ENCODE results near the gene HPCAL4.

HPCAL4 gene

DNA sequence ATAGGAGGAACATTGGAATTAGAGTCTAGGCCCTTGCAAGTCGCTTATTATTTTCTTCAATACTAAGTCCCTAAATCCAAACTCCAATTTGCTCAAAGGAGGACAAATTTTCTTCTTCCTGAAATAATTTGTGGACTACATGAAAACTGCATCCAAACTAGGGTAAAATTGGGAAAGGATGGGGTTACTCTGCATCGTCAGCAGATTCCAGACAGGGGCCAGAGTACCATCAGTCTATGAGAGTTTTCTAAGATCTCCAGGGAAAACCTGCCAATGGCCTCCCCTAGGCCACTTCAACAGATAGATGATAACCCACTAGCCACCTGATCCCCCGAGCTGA is 52.3 kb downstream of the HPCAL4 start:
- Histone ChIP-seq H3K9ac (ENCODE audit: low read length) (no peak overlapping the region), H2AFZ (ENCODE audit: low read depth, low read length) (no peak overlapping the region), H2AK5ac (ENCODE audit: low read length, severe bottlenecking) (no peak overlapping the region), H4K8ac (ENCODE audit: low read length) (no peak overlapping the region), H3K4me3 (ENCODE audit: insufficient read depth in 1 of 2, low read depth in 1 of 2, low read length in 2 of 2) (no peak overlapping the region), H3K27ac (ENCODE audit: low read length, poor library complexity, severe bottlenecking) (no peak overlapping the region), H3K14ac (ENCODE audit: low read length in 2 of 2) (no peak overlapping the region), H3K18ac (ENCODE audit: low read depth in 1 of 2, low read length in 2 of 2) (peak overlapping the region in 1 of 2 experiments; percentile 89), H3K23ac (ENCODE audit: low read length in 2 of 2) (peak overlapping the region in 1 of 2 experiments; percentile 20), H3K27me3 (ENCODE audit: control insufficient read depth in 1 of 2, insufficient read depth in 1 of 2, low read length in 2 of 2) (peaks cover 70 to 74% of the 10 kb centered on the region in 2 experiments), H2BK15ac (ENCODE audit: low read depth, poor library complexity, severe bottlenecking) (peak overlapping the region; percentile 36), H3K4me1 (ENCODE audit: control insufficient read depth, insufficient read depth, low read depth, low read length) (peaks cover 3% of the 10 kb centered on the region), H3K36me3 (ENCODE audit: control insufficient read depth in 1 of 2, insufficient read depth in 2 of 2, low read depth in 1 of 2, low read length in 2 of 2) (peaks cover 0 to 2% of the 10 kb centered on the region in 2 experiments), H3K4me2 (ENCODE audit: low read length, poor library complexity, severe bottlenecking) (no peak overlapping the region), H2BK12ac (ENCODE audit: low read length in 2 of 2) (no peak overlapping the region), H3K79me1 (replicated peaks; ENCODE audit: low read length, poor library complexity, severe bottlenecking) (no peaks in the 10 kb centered on the region), H2BK120ac (ENCODE audit: low read depth, low read length) (no peak overlapping the region), H3K9me3 (ENCODE audit: control insufficient read depth, low read length) (no peaks in the 10 kb centered on the region), H2BK5ac (ENCODE audit: low read depth, low read length, poor library complexity, severe bottlenecking) (no peak overlapping the region), H4K91ac (ENCODE audit: low read length) (no peak overlapping the region), H3K4ac (ENCODE audit: low read depth in 1 of 2, low read length in 2 of 2) (peak overlapping the region in 1 of 2 experiments; percentile 18)
- DNase-seq: no peak
- WGBS: 72% methylated on average over 3 of the region's 3 CpGs

DNA sequence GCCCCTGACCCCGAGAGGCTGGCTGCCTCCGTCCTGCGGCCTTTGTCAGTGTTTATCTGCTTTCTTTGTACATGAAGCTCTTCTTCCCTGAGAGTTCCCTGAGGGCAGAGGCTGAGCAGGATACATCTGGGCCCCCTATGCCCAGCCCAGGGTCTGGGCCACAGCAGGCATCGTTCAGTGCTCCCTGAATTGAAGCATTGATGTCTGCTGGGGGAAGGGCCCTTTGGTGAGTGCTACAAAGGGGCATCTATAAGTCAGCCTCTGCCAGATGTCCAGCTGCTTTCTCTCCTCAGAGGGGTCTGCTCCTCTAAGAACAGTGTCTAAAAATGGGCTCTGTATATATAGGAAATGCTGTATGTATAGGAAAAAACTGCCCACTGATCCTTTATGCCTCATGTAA is 53.9 kb downstream of the HPCAL4 start:
- H3K27ac ChIP-seq (ENCODE audit: low read length, poor library complexity, severe bottlenecking): no peak overlapping the region
- no peak overlapping the region for H2BK15ac ChIP-seq (ENCODE audit: low read depth, poor library complexity, severe bottlenecking)
- H3K9ac ChIP-seq (ENCODE audit: low read length): no peak overlapping the region
- H4K8ac ChIP-seq (ENCODE audit: low read length): no peak overlapping the region
- H3K4me3 ChIP-seq (ENCODE audit: insufficient read depth in 1 of 2, low read depth in 1 of 2, low read length in 2 of 2): no peak overlapping the region
- peaks cover 8% of the 10 kb centered on the region for H3K4me1 ChIP-seq (ENCODE audit: control insufficient read depth, insufficient read depth, low read depth, low read length)
- no peak overlapping the region for H3K23ac ChIP-seq (ENCODE audit: low read length in 2 of 2)
- H3K27me3 ChIP-seq (ENCODE audit: control insufficient read depth in 1 of 2, insufficient read depth in 1 of 2, low read length in 2 of 2): peaks cover 79 to 82% of the 10 kb centered on the region in 2 experiments
- H3K36me3 ChIP-seq (ENCODE audit: control insufficient read depth in 1 of 2, insufficient read depth in 2 of 2, low read depth in 1 of 2, low read length in 2 of 2): peaks cover 0 to 2% of the 10 kb centered on the region in 2 experiments
- DNase-seq: no peak
- H3K79me1 ChIP-seq (replicated peaks; ENCODE audit: low read length, poor library complexity, severe bottlenecking): no peaks in the 10 kb centered on the region
- H4K91ac ChIP-seq (ENCODE audit: low read length): no peak overlapping the region
- no peak overlapping the region for H2BK5ac ChIP-seq (ENCODE audit: low read depth, low read length, poor library complexity, severe bottlenecking)
- no peak overlapping the region for H2BK12ac ChIP-seq (ENCODE audit: low read length in 2 of 2)
- no peaks in the 10 kb centered on the region for H3K9me3 ChIP-seq (ENCODE audit: control insufficient read depth, low read length)
- no peak overlapping the region for H2AK5ac ChIP-seq (ENCODE audit: low read length, severe bottlenecking)
- no peak overlapping the region for H3K18ac ChIP-seq (ENCODE audit: low read depth in 1 of 2, low read length in 2 of 2)
- no peak overlapping the region for H3K4ac ChIP-seq (ENCODE audit: low read depth in 1 of 2, low read length in 2 of 2)
- no peak overlapping the region for H3K4me2 ChIP-seq (ENCODE audit: low read length, poor library complexity, severe bottlenecking)
- no peak overlapping the region for H3K14ac ChIP-seq (ENCODE audit: low read length in 2 of 2)
- H2AFZ ChIP-seq (ENCODE audit: low read depth, low read length): no peak overlapping the region
- WGBS: 76% methylated on average over 4 of the region's 4 CpGs
- H2BK120ac ChIP-seq (ENCODE audit: low read depth, low read length): no peak overlapping the region

DNA sequence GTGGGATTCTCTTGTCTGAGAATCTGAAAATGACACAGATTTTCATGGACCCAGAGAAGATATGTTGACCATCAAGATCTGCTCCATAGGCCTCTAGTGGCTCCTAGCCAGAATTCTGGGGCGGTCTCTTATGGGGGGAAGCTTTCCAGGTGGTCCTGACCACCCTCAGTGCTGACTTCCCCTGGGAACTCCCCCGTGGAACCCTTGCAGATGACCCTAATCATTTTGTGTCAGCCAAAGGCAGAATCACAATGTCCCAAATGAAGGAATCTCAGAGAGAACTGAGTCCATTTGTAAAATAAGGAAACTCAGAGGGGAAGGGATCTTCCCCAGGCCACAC is 55.4 kb downstream of the HPCAL4 start:
- no peak overlapping the region for H3K9ac ChIP-seq (ENCODE audit: low read length)
- H3K79me1 ChIP-seq (replicated peaks; ENCODE audit: low read length, poor library complexity, severe bottlenecking): no peaks in the 10 kb centered on the region
- no peak overlapping the region for H3K4me2 ChIP-seq (ENCODE audit: low read length, poor library complexity, severe bottlenecking)
- no peak overlapping the region for H2AK5ac ChIP-seq (ENCODE audit: low read length, severe bottlenecking)
- peaks cover 0 to 2% of the 10 kb centered on the region in 2 experiments for H3K36me3 ChIP-seq (ENCODE audit: control insufficient read depth in 1 of 2, insufficient read depth in 2 of 2, low read depth in 1 of 2, low read length in 2 of 2)
- no peak overlapping the region for H3K23ac ChIP-seq (ENCODE audit: low read length in 2 of 2)
- no peak overlapping the region for H3K4ac ChIP-seq (ENCODE audit: low read depth in 1 of 2, low read length in 2 of 2)
- no peak overlapping the region for H3K4me3 ChIP-seq (ENCODE audit: insufficient read depth in 1 of 2, low read depth in 1 of 2, low read length in 2 of 2)
- no peak overlapping the region for H2BK5ac ChIP-seq (ENCODE audit: low read depth, low read length, poor library complexity, severe bottlenecking)
- H3K14ac ChIP-seq (ENCODE audit: low read length in 2 of 2): no peak overlapping the region
- DNase-seq: no peak
- peaks cover 90 to 93% of the 10 kb centered on the region in 2 experiments for H3K27me3 ChIP-seq (ENCODE audit: control insufficient read depth in 1 of 2, insufficient read depth in 1 of 2, low read length in 2 of 2)
- no peak overlapping the region for H2BK120ac ChIP-seq (ENCODE audit: low read depth, low read length)
- H2BK15ac ChIP-seq (ENCODE audit: low read depth, poor library complexity, severe bottlenecking): no peak overlapping the region
- no peak overlapping the region for H3K18ac ChIP-seq (ENCODE audit: low read depth in 1 of 2, low read length in 2 of 2)
- H4K8ac ChIP-seq (ENCODE audit: low read length): no peak overlapping the region
- H2AFZ ChIP-seq (ENCODE audit: low read depth, low read length): no peak overlapping the region
- WGBS: 90% methylated on average over 1 of the region's 2 CpGs
- H4K91ac ChIP-seq (ENCODE audit: low read length): no peak overlapping the region
- no peak overlapping the region for H3K27ac ChIP-seq (ENCODE audit: low read length, poor library complexity, severe bottlenecking)
- peaks cover 8% of the 10 kb centered on the region for H3K4me1 ChIP-seq (ENCODE audit: control insufficient read depth, insufficient read depth, low read depth, low read length)
- H3K9me3 ChIP-seq (ENCODE audit: control insufficient read depth, low read length): no peaks in the 10 kb centered on the region
- no peak overlapping the region for H2BK12ac ChIP-seq (ENCODE audit: low read length in 2 of 2)

DNA sequence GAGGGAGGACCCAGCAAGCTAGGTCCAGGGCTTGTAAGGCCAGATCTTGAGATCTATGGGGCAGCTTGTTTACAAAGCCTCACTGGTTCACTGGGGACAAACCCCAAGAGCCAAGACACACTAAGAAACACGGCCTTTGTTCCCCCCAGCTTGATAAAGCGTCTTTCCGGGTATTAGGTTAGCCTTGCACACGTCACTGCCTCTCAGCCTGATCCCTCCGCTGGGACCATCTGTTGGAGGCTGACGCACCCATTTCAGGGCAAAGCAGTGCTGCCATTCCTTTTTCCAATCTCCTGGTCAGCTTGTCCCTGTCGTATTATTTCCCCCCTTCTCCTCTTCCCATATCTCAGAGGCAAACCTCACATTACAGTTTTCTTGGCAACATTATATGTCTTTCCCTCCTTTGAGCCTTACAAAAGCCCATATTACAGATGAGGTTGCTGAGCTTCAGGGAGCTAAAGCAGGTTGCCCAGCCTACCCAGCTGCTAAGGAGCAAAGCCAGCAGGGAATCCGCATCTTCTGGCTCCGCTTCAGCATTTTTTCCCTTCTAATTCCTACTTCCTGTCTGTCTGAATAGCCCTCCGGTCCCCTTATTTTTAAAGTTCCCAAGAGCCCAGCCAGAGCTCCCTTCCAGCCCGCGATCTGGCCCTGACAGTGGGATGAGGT is 55.9 kb downstream of the HPCAL4 start:
- DNase-seq: no peak
- H2BK15ac ChIP-seq (ENCODE audit: low read depth, poor library complexity, severe bottlenecking): no peak overlapping the region
- H3K14ac ChIP-seq (ENCODE audit: low read length in 2 of 2): no peak overlapping the region
- no peaks in the 10 kb centered on the region for H3K79me1 ChIP-seq (replicated peaks; ENCODE audit: low read length, poor library complexity, severe bottlenecking)
- H3K4me1 ChIP-seq (ENCODE audit: control insufficient read depth, insufficient read depth, low read depth, low read length): peaks cover 8% of the 10 kb centered on the region
- no peak overlapping the region for H2BK120ac ChIP-seq (ENCODE audit: low read depth, low read length)
- H2AK5ac ChIP-seq (ENCODE audit: low read length, severe bottlenecking): no peak overlapping the region
- no peak overlapping the region for H3K4me3 ChIP-seq (ENCODE audit: insufficient read depth in 1 of 2, low read depth in 1 of 2, low read length in 2 of 2)
- H3K27me3 ChIP-seq (ENCODE audit: control insufficient read depth in 1 of 2, insufficient read depth in 1 of 2, low read length in 2 of 2): peaks cover 90 to 93% of the 10 kb centered on the region in 2 experiments
- WGBS: 74% methylated on average over 10 of the region's 12 CpGs
- H4K91ac ChIP-seq (ENCODE audit: low read length): no peak overlapping the region
- no peak overlapping the region for H2AFZ ChIP-seq (ENCODE audit: low read depth, low read length)
- H3K27ac ChIP-seq (ENCODE audit: low read length, poor library complexity, severe bottlenecking): no peak overlapping the region
- H3K9ac ChIP-seq (ENCODE audit: low read length): no peak overlapping the region
- no peak overlapping the region for H3K18ac ChIP-seq (ENCODE audit: low read depth in 1 of 2, low read length in 2 of 2)
- no peak overlapping the region for H3K4ac ChIP-seq (ENCODE audit: low read depth in 1 of 2, low read length in 2 of 2)
- H2BK5ac ChIP-seq (ENCODE audit: low read depth, low read length, poor library complexity, severe bottlenecking): no peak overlapping the region
- H3K36me3 ChIP-seq (ENCODE audit: control insufficient read depth in 1 of 2, insufficient read depth in 2 of 2, low read depth in 1 of 2, low read length in 2 of 2): peaks cover 0 to 2% of the 10 kb centered on the region in 2 experiments
- H3K9me3 ChIP-seq (ENCODE audit: control insufficient read depth, low read length): no peaks in the 10 kb centered on the region
- no peak overlapping the region for H3K4me2 ChIP-seq (ENCODE audit: low read length, poor library complexity, severe bottlenecking)
- no peak overlapping the region for H2BK12ac ChIP-seq (ENCODE audit: low read length in 2 of 2)
- H3K23ac ChIP-seq (ENCODE audit: low read length in 2 of 2): no peak overlapping the region
- no peak overlapping the region for H4K8ac ChIP-seq (ENCODE audit: low read length)
